GM10248 (cell line): ENCODE results near the gene CASP10.
A peak's percentile ranks its signal among the peaks of the same experiment; 100 is the strongest.

Experiments
- CTCF ChIA-PET: fragments of 300-600 bp; sonication (Branson Sonifier 250); formaldehyde crosslinking; extraction: SDS; loops from one replicate; lab custom pipeline; 2021; ENCODE audit warnings: antibody characterized with exemption; lab: Yijun Ruan, JAX
- POLR2A ChIA-PET: fragments of 350-650 bp; sonication (Branson Sonifier 250); formaldehyde crosslinking; extraction: SDS; loops from one replicate; lab custom pipeline; 2020; ENCODE audit warnings: antibody characterized with exemption; lab: Yijun Ruan, JAX
- DNase-seq: peaks from one replicate; pipeline ENCODE4 v3.0.0; 2012; ENCODE audit errors: extremely low spot score
- CTCF ChIP-seq: IDR thresholded peaks from 2 replicates; pipeline ENCODE4 v1.5.1; 2012; ENCODE audit warnings: mild to moderate bottlenecking, low read depth; ENCODE audit errors: extremely low read depth, missing control alignments, control extremely low read depth

The CASP10 gene

GRCh38 chr2:201257381-201257955 is 74.5 kb downstream of the CASP10 start:
- ChIA-PET POLR2A (interaction anchor here (0.7 kb wide), 2 partner anchors 15 to 133 kb away, joined by 3 to 4 read pairs; no protein-coding TSS in a partner anchor), CTCF (interaction anchor here (0.6 to 1.6 kb wide), 2 partner anchors 24 to 25 kb away, joined by 3 to 4 read pairs; no protein-coding TSS in a partner anchor)
- DNase-seq = peak; percentile 59

GRCh38 chr2:201257956-201258665 is 75.2 kb downstream of the CASP10 start:
- peak; percentile 71 for DNase-seq
- no peak for TF ChIP-seq CTCF
- CTCF ChIA-PET = interaction anchor here (0.6 to 1.6 kb wide), 2 partner anchors 25 to 26 kb away, joined by 3 to 4 read pairs; no protein-coding TSS in a partner anchor
- POLR2A ChIA-PET = no interaction called here

More at GRCh38 chr2:201257381-201257955, 74.5 kb downstream of the CASP10 start:
- no peak for TF ChIP-seq CTCF

- TF ChIP-seq CTCF = no peak
- DNase-seq = no peak
- ChIA-PET POLR2A (interaction anchor here (0.6 to 0.7 kb wide), 2 partner anchors 19 to 395 kb away, joined by 3 read pairs; no protein-coding TSS in a partner anchor), CTCF (interaction anchor here (1.6 to 2.5 kb wide), 3 partner anchors 22 to 81 kb away, joined by 4 to 16 read pairs (median 5); no protein-coding TSS in a partner anchor)
Measured at GRCh38 chr2:201258666-201259615, 76.0 kb downstream of the CASP10 start.

- POLR2A ChIA-PET = interaction anchor here (0.6 to 1.3 kb wide), 2 partner anchors 18 to 27 kb away, joined by 4 to 6 read pairs; no protein-coding TSS in a partner anchor
- CTCF ChIA-PET = interaction anchor here (1.3 to 2.5 kb wide), 4 partner anchors 19 to 83 kb away, joined by 3 to 21 read pairs (median 10); no protein-coding TSS in a partner anchor
- TF ChIP-seq CTCF = no peak
- peak; percentile 52 for DNase-seq
Measured at GRCh38 chr2:201260302-201260800, 77.4 kb downstream of the CASP10 start, which contains the start of gene CASP8. CASP8 (plus strand) TSS chr2:201260536; CDS start chr2:201266487, 5,951 bp downstream.

- no peak for DNase-seq
Measured at GRCh38 chr2:201261471-201261870, 78.5 kb downstream of the CASP10 start.

More at GRCh38 chr2:201261471-201261870, 78.5 kb downstream of the CASP10 start:
- TF ChIP-seq CTCF = peak; percentile 20
- ChIA-PET POLR2A (interaction anchor here (0.6 to 0.7 kb wide), 2 partner anchors 24 to 368 kb away, joined by 4 to 5 read pairs; no protein-coding TSS in a partner anchor), CTCF (interaction anchor here (1.3 to 3.0 kb wide), 6 partner anchors 12 to 29 kb away, joined by 3 to 21 read pairs (median 10); no protein-coding TSS in a partner anchor)
